Activated CD4-positive, alpha-beta T cell treated with anti-CD3 and anti-CD28 coated beads, Interleukin-2, amount 10 ng/mL, durations not matched to agents 7 days and 5 days (primary cell): Measurements from ENCODE around the gene CDC20. TPM values are rescaled to one million over a fixed set of nuclear protein-coding genes. Genes with fewer than 3 reads are reported as not detected.

Source experiments
- CTCF ChIA-PET: fragments of 350-600 bp; sonication (Branson Sonifier 250); formaldehyde crosslinking; loops from one replicate; lab custom pipeline; 2021; ENCODE audit warnings: antibody characterized with exemption; lab: Charles Lee
- POLR2A ChIA-PET: fragments of 350-600 bp; sonication (Branson Sonifier 250); formaldehyde crosslinking; loops from one replicate; lab custom pipeline; 2021; ENCODE audit warnings: antibody characterized with exemption; lab: Charles Lee
- DNase-seq: peaks from one replicate; pipeline ENCODE4 v3.0.0-alpha.2; 2020
- H3K27ac Mint-ChIP-seq: one replicate; pipeline ENCODE4 v1.8.0; 2021; ENCODE audit warnings: mild to moderate bottlenecking, moderate library complexity, mixed read lengths
- H3K27me3 Mint-ChIP-seq: one replicate; pipeline ENCODE4 v1.8.0; 2021; ENCODE audit warnings: mixed read lengths
- H3K36me3 Mint-ChIP-seq: one replicate; pipeline ENCODE4 v1.8.0; 2021; ENCODE audit warnings: low read depth, mixed read lengths
- H3K4me1 Mint-ChIP-seq: one replicate; pipeline ENCODE4 v1.8.0; 2021; ENCODE audit warnings: mixed read lengths
- H3K4me3 Mint-ChIP-seq: one replicate; pipeline ENCODE4 v1.8.0; 2021; ENCODE audit warnings: mild to moderate bottlenecking, moderate library complexity, mixed read lengths
- H3K9me3 Mint-ChIP-seq: one replicate; pipeline ENCODE4 v1.8.0; 2021; ENCODE audit warnings: mixed read lengths
- total RNA-seq, 2 experiments: library from RNA; stranded (reverse); gene quantifications; one replicate each; pipeline ENCODE4 v1.2.3, GENCODE V29; 2021

The CDC20 gene
- total RNA-seq, 2 experiments from 2014 or later: 176 to 188 TPM

DNA sequence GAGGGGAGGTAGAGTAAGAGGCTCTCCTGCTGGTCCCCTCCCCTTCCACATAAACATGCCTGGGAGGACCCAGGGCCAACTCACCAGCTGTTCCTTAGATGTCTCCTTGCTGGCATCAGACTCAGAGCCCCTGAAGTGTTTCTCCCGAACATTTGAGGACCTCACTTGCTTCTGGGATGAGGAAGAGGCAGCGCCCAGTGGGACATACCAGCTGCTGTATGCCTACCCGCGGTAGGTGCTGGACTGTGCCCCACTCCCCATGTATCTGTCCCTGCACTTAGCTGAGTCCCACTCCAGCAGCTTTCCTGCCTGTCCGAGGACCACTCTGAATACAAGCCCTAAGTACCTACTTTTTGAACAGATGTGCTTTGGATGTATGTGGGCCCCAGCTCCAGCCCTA, 20.8 kb upstream of the CDC20 start:
- CTCF ChIA-PET: no interaction called here
- H3K9me3 Mint-ChIP-seq: no peaks in the 10 kb centered on the region
- no peak overlapping the region for H3K27ac Mint-ChIP-seq
- H3K36me3 Mint-ChIP-seq: no peaks in the 10 kb centered on the region
- POLR2A ChIA-PET: no interaction called here
- H3K4me3 Mint-ChIP-seq: no peak overlapping the region
- H3K4me1 Mint-ChIP-seq: no peaks in the 10 kb centered on the region
- H3K27me3 Mint-ChIP-seq: no peaks in the 10 kb centered on the region
- DNase-seq: no peak

DNA sequence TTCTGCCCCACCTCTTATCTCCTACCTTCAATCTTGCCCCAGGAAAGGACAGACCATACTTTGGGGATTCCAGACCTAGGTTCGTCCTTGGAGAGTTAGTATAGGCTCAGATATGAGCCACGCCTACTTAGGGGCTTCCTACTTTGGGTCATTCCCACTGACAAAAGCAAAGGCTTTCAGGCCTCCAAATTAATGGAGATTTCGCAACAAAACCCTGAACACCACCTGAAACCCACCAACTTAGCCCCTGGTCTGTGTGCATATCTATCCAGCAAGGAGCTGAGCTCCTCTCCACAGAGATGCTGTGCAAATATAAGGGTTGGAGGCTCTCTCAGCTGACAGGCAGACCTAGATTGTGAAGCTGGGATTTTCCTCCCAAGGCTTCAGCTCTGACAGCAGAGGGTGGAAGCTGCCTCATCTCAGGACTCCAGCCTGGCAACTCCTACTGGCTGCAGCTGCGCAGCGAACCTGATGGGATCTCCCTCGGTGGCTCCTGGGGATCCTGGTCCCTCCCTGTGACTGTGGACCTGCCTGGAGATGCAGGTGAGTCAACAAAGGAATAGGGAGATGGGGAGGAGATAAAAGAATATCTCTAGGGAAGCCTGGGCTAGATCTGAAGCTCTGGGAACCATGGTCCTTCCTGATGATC, 19.1 kb upstream of the CDC20 start:
- no peaks in the 10 kb centered on the region for H3K9me3 Mint-ChIP-seq
- H3K27me3 Mint-ChIP-seq: no peaks in the 10 kb centered on the region
- ChIA-PET POLR2A (no interaction called here), CTCF (interaction anchor here (0.7 to 1.0 kb wide), 3 partner anchors 11 to 18 kb away, joined by 3 read pairs; no protein-coding TSS in a partner anchor)
- no peak for DNase-seq
- no peaks in the 10 kb centered on the region for H3K4me1 Mint-ChIP-seq
- no peak overlapping the region for H3K4me3 Mint-ChIP-seq
- H3K36me3 Mint-ChIP-seq: no peaks in the 10 kb centered on the region
- no peak overlapping the region for H3K27ac Mint-ChIP-seq

DNA sequence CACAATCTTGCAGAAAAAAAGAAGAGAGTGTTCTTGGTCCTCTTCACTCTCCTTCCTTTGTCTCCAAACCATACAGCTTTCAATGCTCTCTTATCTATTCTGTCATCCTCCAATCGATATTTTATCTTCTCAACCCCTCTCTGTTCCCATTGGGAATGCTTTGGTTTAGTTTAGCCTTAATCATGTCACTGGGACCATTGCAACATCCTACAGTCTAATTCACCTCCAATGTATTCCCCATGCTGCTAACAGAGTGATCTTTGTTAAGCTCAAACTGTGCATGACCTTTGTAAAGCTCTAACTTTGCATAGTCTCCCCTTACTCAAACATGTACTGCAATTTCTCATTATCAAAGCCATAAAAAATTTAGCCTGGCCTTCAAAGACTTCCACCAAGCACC, 18.2 kb upstream of the CDC20 start:
- H3K9me3 Mint-ChIP-seq: no peaks in the 10 kb centered on the region
- no peaks in the 10 kb centered on the region for H3K36me3 Mint-ChIP-seq
- ChIA-PET POLR2A (no interaction called here), CTCF (interaction anchor here (0.7 to 1.0 kb wide), 2 partner anchors 17 kb away, joined by 3 read pairs; no protein-coding TSS in a partner anchor)
- H3K27ac Mint-ChIP-seq: no peak overlapping the region
- no peaks in the 10 kb centered on the region for H3K4me1 Mint-ChIP-seq
- DNase-seq: no peak
- H3K4me3 Mint-ChIP-seq: no peak overlapping the region
- no peaks in the 10 kb centered on the region for H3K27me3 Mint-ChIP-seq

DNA sequence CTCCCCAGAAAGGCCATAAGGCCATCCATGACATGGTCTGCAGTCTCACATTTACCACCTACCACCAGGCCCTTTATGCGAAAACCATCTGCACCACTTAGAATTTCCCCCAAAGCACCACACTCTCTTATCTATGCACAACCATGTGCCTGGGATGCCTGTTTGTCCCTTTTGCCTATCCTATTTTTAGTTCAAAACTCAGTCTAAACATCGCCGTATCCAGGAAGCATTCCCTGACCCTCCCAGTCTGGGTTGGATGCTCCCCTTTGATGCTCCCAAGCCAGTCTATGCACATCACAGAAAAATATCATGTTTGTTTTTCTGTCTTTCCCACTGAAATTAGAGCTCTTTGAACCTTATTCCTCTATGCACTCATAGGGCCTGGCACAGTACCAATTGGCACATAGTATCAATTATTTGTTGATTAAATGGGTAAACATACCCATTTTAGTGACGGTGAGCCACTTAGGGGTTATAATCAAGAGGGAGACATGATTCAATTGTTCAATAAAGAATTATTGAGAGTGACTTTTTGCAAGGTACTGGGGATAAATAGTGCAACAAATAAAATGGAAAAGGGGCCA, 14.4 kb upstream of the CDC20 start:
- CTCF ChIA-PET: no interaction called here

DNA sequence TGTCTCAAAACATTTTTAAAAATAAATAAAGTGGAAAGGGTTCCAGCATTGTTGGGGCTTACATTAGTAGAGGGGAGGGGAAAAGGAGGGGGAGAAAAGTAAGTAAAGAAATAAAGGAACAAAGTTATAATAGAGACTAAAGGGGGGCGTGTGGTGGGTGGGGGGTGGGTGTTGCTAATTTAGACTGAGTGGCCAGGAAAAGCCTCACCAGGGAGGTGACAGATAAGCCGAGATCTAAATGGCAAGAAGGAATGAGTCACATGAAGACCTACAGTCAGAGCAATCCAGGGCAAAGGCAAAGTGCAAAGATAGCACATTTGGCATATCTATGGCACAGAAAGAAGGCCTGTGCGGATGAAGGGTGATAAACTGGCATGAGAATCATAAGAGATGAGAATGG, 13.7 kb upstream of the CDC20 start:
- no peaks in the 10 kb centered on the region for H3K36me3 Mint-ChIP-seq
- no peak for DNase-seq
- H3K27me3 Mint-ChIP-seq: no peaks in the 10 kb centered on the region
- peaks cover 9% of the 10 kb centered on the region for H3K4me1 Mint-ChIP-seq
- H3K27ac Mint-ChIP-seq: no peak overlapping the region
- CTCF ChIA-PET: no interaction called here
- POLR2A ChIA-PET: no interaction called here
- no peak overlapping the region for H3K4me3 Mint-ChIP-seq
- no peaks in the 10 kb centered on the region for H3K9me3 Mint-ChIP-seq

More for the DNA sequence above, 14.4 kb upstream of the CDC20 start:
- H3K27me3 Mint-ChIP-seq: no peaks in the 10 kb centered on the region
- H3K4me1 Mint-ChIP-seq: peaks cover 2% of the 10 kb centered on the region
- H3K4me3 Mint-ChIP-seq: no peak overlapping the region
- no peak for DNase-seq
- H3K27ac Mint-ChIP-seq: no peak overlapping the region
- POLR2A ChIA-PET: no interaction called here
- H3K36me3 Mint-ChIP-seq: no peaks in the 10 kb centered on the region
- H3K9me3 Mint-ChIP-seq: no peaks in the 10 kb centered on the region

DNA sequence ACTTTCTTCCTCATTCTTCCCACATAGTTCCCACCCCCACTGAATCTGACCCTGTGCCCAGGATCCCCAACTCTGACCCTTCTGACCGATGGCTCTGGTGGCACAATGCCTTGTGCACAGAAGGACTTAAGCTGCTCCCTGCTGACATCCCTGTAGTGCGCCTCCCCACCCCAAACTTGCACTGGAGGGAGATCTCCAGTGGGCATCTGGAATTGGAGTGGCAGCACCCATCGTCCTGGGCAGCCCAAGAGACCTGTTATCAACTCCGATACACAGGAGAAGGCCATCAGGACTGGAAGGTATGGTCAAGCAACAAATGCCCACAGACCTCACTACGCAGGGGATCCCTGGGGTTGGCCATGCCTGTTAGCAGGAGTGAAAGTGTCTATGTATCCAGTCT, 12.1 kb upstream of the CDC20 start:
- no peak for DNase-seq
- H3K27me3 Mint-ChIP-seq: no peaks in the 10 kb centered on the region
- CTCF ChIA-PET: no interaction called here
- H3K4me3 Mint-ChIP-seq: no peak overlapping the region
- H3K27ac Mint-ChIP-seq: no peak overlapping the region
- peaks cover 11% of the 10 kb centered on the region for H3K4me1 Mint-ChIP-seq
- POLR2A ChIA-PET: no interaction called here
- no peaks in the 10 kb centered on the region for H3K36me3 Mint-ChIP-seq
- no peaks in the 10 kb centered on the region for H3K9me3 Mint-ChIP-seq

DNA sequence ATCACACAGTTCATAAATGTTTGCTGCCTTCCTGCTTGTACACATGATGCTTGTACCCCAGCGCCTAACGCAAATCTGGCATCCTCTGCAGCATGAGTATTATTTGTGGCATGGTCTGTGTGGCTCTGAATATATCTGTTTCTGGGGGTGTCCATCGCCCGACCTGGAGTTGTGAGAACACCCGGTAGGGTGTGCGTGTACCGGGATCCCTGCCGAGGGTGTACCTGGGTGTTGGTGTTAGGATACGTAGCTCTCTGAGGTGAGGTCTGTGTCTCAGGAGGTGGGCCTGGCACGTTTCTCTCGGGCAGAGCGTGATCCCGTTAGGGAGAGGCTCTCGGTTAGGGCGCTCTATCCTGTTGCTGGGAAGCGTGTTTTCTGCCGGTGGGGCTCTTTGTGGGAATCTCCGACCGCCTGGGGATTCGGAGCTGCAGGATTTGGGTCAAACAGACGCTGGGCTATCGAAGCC, 10.4 kb upstream of the CDC20 start:
- no peaks in the 10 kb centered on the region for H3K36me3 Mint-ChIP-seq
- no peaks in the 10 kb centered on the region for H3K9me3 Mint-ChIP-seq
- no peak for DNase-seq
- POLR2A ChIA-PET: interaction anchor here (0.6 to 1.4 kb wide), 2 partner anchors 19 to 1438 kb away, joined by 3 to 4 read pairs; partner anchors contain the start of gene ELOVL1
- H3K4me3 Mint-ChIP-seq: peak overlapping the region; percentile 42
- H3K27ac Mint-ChIP-seq: no peak overlapping the region
- H3K4me1 Mint-ChIP-seq: peaks cover 17% of the 10 kb centered on the region
- H3K27me3 Mint-ChIP-seq: no peaks in the 10 kb centered on the region
- CTCF ChIA-PET: no interaction called here

DNA sequence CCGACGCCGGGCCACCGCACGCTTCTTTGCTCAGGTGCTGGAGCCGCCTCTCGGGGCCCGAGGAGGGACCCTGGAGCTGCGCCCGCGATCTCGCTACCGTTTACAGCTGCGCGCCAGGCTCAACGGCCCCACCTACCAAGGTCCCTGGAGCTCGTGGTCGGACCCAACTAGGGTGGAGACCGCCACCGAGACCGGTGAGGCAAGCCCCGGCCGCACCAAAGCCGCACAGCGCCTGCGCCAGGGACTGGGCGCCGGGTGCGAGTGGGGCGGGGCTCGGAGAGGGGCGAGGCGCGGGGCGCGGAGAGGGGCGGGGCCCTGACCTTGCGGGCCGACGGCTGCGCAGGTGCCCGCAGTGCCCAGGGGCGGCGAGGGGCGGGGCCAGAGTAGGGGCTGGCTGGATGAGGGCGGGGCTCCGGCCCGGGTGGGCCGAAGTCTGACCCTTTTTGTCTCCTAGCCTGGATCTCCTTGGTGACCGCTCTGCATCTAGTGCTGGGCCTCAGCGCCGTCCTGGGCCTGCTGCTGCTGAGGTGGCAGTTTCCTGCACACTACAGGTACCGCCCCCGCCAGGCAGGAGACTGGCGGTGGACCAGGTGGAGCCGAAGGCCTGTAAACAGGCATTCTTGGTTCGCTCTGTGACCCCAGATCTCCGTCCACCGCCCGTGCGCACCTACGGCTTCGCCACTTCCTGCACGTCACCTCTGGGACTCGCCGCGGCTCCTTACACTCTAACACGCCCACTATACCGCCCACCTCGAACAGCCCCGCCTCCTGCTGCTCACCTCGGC, 9.8 kb upstream of the CDC20 start:
- CTCF ChIA-PET: no interaction called here
- peak overlapping the region; percentile 91 for H3K27ac Mint-ChIP-seq
- POLR2A ChIA-PET: interaction anchor here (1.4 kb wide), 1 partner anchor 19 kb away, joined by 3 read pairs; the partner anchor contains the start of gene ELOVL1

DNA sequence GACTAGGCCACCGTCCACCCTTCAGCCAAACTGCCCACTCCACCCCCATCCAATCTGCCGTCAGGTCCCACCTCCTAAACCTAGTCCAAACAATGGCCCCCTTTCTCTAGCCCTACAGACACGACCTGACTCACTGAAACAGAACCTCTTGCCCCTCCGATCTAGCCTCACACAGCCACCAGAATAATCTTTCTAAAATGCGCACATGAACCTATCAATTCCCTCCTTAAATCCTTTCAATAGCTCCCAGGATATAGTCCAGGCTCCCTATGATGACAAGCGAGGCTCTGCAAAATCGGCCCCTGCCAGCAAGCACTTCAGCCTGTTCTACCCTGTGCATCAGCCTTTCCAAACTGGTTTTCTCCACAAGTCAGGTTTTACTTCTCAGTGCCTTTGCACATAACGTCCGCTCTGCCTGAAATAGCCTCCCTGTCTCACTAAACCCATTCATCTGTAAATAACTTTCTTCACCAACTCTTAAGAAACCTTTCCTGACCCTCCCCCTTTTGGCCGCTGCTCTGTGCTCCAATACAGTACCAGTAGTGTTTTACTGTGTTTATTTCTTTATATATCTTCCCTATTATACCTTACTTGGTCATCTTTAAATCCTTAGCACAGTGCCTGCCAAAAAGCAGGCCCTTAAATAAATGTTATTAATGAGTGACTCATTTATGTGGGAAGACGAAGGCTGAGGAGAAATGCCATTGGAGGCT, 9.0 kb upstream of the CDC20 start:
- H3K4me3 Mint-ChIP-seq: peak overlapping the region; percentile 74
- H3K27me3 Mint-ChIP-seq: no peaks in the 10 kb centered on the region
- no peaks in the 10 kb centered on the region for H3K36me3 Mint-ChIP-seq
- ChIA-PET POLR2A (interaction anchor here (1.4 kb wide), 1 partner anchor 18 kb away, joined by 3 read pairs; the partner anchor contains the start of gene ELOVL1), CTCF (no interaction called here)
- H3K9me3 Mint-ChIP-seq: no peaks in the 10 kb centered on the region
- no peak for DNase-seq
- H3K4me1 Mint-ChIP-seq: peaks cover 17% of the 10 kb centered on the region
- peak overlapping the region; percentile 91 for H3K27ac Mint-ChIP-seq

More for the DNA sequence above, 9.8 kb upstream of the CDC20 start:
- H3K27me3 Mint-ChIP-seq: no peaks in the 10 kb centered on the region
- peaks cover 17% of the 10 kb centered on the region for H3K4me1 Mint-ChIP-seq
- DNase-seq: peak; percentile 76
- peak overlapping the region; percentile 74 for H3K4me3 Mint-ChIP-seq
- no peaks in the 10 kb centered on the region for H3K9me3 Mint-ChIP-seq
- no peaks in the 10 kb centered on the region for H3K36me3 Mint-ChIP-seq

DNA sequence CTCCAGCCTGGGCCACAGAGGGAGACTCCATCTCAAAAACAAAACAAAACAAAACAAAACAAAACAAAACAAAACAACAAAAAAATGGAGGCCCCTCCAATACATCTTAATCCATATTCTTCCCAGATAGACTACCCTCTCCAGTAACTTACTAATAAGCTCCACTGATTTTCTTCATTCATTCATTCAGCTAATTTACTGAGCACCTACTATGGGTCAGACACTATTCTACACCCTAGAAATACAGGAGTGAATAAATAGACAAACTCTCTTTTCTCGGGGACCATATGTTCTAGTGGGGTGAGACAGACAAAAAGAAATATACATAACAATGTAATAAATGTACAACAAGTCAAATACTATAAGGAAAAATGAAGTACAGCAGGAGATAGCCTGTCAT, 7.8 kb upstream of the CDC20 start:
- H3K27ac Mint-ChIP-seq: no peak overlapping the region
- H3K4me1 Mint-ChIP-seq: peaks cover 17% of the 10 kb centered on the region
- DNase-seq: no peak
- H3K9me3 Mint-ChIP-seq: no peaks in the 10 kb centered on the region
- H3K4me3 Mint-ChIP-seq: no peak overlapping the region
- H3K27me3 Mint-ChIP-seq: no peaks in the 10 kb centered on the region
- ChIA-PET POLR2A (no interaction called here), CTCF (interaction anchor here (1.2 kb wide), 1 partner anchor 16 kb away, joined by 3 read pairs; the partner anchor contains the start of gene ELOVL1)
- H3K36me3 Mint-ChIP-seq: no peaks in the 10 kb centered on the region

DNA sequence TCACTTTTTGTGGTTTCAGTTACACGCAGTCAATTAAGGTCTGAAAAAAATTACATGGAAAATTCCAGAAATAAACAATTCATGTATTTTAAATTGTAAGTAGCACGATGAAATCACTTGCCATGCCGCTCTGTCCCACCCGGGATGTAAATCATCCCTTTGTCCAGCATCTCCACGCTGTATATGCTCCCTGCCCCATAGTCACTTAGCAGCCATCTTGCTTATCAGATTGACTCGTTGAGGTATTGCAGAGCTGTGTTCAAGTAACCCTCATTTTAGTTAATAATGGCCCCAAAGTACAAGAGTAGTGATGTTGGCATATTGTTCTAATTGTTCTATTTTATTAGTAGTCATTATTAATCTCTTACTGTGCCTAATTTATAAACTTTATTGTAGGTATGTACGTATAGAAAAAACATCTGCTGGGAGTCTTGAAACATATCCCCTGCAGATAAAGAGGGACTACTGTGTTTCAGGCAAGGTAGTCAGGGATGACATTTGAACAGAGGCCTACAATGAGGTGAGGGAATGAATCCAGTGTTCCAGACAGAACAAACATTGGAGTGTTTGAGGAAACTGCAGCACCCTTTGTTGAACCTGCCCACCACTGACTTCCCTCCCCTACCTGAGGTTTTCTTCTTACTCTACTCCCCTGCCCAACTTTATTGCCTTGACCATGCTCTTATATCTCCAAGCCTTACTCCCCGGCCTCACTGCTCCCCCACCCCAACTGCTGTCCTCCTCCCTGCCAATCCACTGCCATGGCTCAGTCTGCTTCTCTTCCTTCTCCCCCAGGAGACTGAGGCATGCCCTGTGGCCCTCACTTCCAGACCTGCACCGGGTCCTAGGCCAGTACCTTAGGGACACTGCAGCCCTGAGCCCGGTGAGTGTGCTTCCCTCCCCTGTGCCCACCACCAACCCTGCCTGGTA, 7.1 kb upstream of the CDC20 start:
- CTCF ChIA-PET: interaction anchor here (1.2 kb wide), 1 partner anchor 16 kb away, joined by 3 read pairs; the partner anchor contains the start of gene ELOVL1
- H3K27ac Mint-ChIP-seq: no peak overlapping the region
- no peaks in the 10 kb centered on the region for H3K9me3 Mint-ChIP-seq
- H3K4me1 Mint-ChIP-seq: peaks cover 17% of the 10 kb centered on the region
- no peaks in the 10 kb centered on the region for H3K36me3 Mint-ChIP-seq
- no peaks in the 10 kb centered on the region for H3K27me3 Mint-ChIP-seq
- POLR2A ChIA-PET: no interaction called here
- H3K4me3 Mint-ChIP-seq: no peak overlapping the region
- no peak for DNase-seq

DNA sequence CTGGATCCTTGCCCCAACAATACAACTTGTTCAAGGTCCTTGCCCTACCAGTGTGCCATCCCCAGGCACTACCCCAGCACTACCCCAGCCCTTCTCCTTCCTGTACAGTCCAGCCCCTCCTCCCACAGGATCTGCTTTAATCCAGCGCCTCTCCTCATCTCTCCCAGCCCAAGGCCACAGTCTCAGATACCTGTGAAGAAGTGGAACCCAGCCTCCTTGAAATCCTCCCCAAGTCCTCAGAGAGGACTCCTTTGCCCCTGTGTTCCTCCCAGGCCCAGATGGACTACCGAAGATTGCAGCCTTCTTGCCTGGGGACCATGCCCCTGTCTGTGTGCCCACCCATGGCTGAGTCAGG, 6.5 kb upstream of the CDC20 start:
- CTCF ChIA-PET: no interaction called here
- no peak for DNase-seq
- H3K27ac Mint-ChIP-seq: peak overlapping the region; percentile 11
- no peaks in the 10 kb centered on the region for H3K9me3 Mint-ChIP-seq
- H3K4me1 Mint-ChIP-seq: peaks cover 23% of the 10 kb centered on the region
- H3K27me3 Mint-ChIP-seq: no peaks in the 10 kb centered on the region
- H3K36me3 Mint-ChIP-seq: peaks cover 2% of the 10 kb centered on the region
- POLR2A ChIA-PET: no interaction called here
- no peak overlapping the region for H3K4me3 Mint-ChIP-seq
